ENCODE data around the gene PRIMA1. TPM values are rescaled to one million over a fixed set of nuclear protein-coding genes. Genes with fewer than 3 reads are reported as not detected.

Gene PRIMA1
- total and polyA plus RNA-seq, 3 donors from 2014 or later, result 2.1 to 7.3 (median 3.4) TPM

GRCh38 chr14:93728651-93729016 is 59.7 kb downstream of the PRIMA1 start:
- no peak overlapping the region for H3K4me3 ChIP-seq
- no peak for DNase-seq
- intact Hi-C loops (cut with DNase I; ENCODE audit: low total_unique reads), result no loop called here
- no peak overlapping the region for H3K27ac ChIP-seq
- WGBS, 2 donors, result 91 to 96% methylated on average over 7 to 8 of the region's 8 CpGs
- H3K4me1 ChIP-seq, result no peaks in the 10 kb centered on the region
- TF ChIP-seq CTCF (IDR thresholded peaks at IDR 0.05), result no peak
- TF ChIP-seq POLR2A (IDR thresholded peaks at IDR 0.05), result no peak
- no peaks in the 10 kb centered on the region for H3K27me3 ChIP-seq
- H3K36me3 ChIP-seq (ENCODE audit: low read depth, missing control alignments), result no peaks in the 10 kb centered on the region
- H3K9me3 ChIP-seq, result no peaks in the 10 kb centered on the region

- intact Hi-C loops (cut with DNase I; ENCODE audit: low total_unique reads), result no loop called here
- TF ChIP-seq POLR2A (IDR thresholded peaks at IDR 0.05) (no peak), CTCF (IDR thresholded peaks at IDR 0.05) (no peak)
- Histone ChIP-seq H3K36me3 (ENCODE audit: low read depth, missing control alignments) (no peaks in the 10 kb centered on the region), H3K27ac (no peak overlapping the region), H3K27me3 (no peaks in the 10 kb centered on the region), H3K4me1 (no peaks in the 10 kb centered on the region), H3K9me3 (no peaks in the 10 kb centered on the region), H3K4me3 (no peak overlapping the region)
- no peak for DNase-seq
- WGBS, 2 donors, result 88 to 93% methylated on average over 17 to 19 of the region's 19 CpGs
These were observed 60.2 kb downstream of the PRIMA1 start for GRCh38 chr14:93727917-93728650.

GRCh38 chr14:93727039-93727740 is 61.1 kb downstream of the PRIMA1 start:
- intact Hi-C loops (cut with DNase I; ENCODE audit: low total_unique reads), result no loop called here
- Histone ChIP-seq H3K27me3 (no peaks in the 10 kb centered on the region), H3K27ac (no peak overlapping the region), H3K4me1 (no peaks in the 10 kb centered on the region), H3K4me3 (no peak overlapping the region), H3K9me3 (no peaks in the 10 kb centered on the region), H3K36me3 (ENCODE audit: low read depth, missing control alignments) (no peaks in the 10 kb centered on the region)
- no peak for DNase-seq
- 78 to 83% methylated on average over 16 to 22 of the region's 23 CpGs for WGBS, 2 donors
- TF ChIP-seq POLR2A (IDR thresholded peaks at IDR 0.05) (no peak), CTCF (IDR thresholded peaks at IDR 0.05) (no peak)

GRCh38 chr14:93725993-93726392 is 62.3 kb downstream of the PRIMA1 start:
- Histone ChIP-seq H3K4me3 (no peak overlapping the region), H3K27ac (no peak overlapping the region), H3K9me3 (no peaks in the 10 kb centered on the region), H3K27me3 (no peaks in the 10 kb centered on the region), H3K4me1 (no peaks in the 10 kb centered on the region), H3K36me3 (ENCODE audit: low read depth, missing control alignments) (no peaks in the 10 kb centered on the region)
- DNase-seq, result no peak
- intact Hi-C loops (cut with DNase I; ENCODE audit: low total_unique reads), result no loop called here
- TF ChIP-seq POLR2A (IDR thresholded peaks at IDR 0.05) (no peak), CTCF (IDR thresholded peaks at IDR 0.05) (no peak)
- WGBS, 2 donors, result 91% methylated on average over 9 of the region's 9 CpGs; no CpG with 5 or more reads in 1 of the 2 donors

Data from testis (tissue), 3 donors.